GM12874 (cell line): ENCODE results near the gene CT45A5.
A peak's percentile ranks its signal among the peaks of the same experiment; 100 is the strongest.
"Not testable (repeated sequence)": the region's sequence is repeated elsewhere in the genome, so short reads cannot be mapped to it uniquely, and the experiment has no call there.

Source experiments
- CTCF ChIP-seq: IDR thresholded peaks from 2 replicates; pipeline ENCODE4 v1.5.1; 2011; ENCODE audit warnings: low read depth, mild to moderate bottlenecking, control low read depth, low read length, moderate library complexity; ENCODE audit not compliant: insufficient read depth

The CT45A5 gene, protein sequence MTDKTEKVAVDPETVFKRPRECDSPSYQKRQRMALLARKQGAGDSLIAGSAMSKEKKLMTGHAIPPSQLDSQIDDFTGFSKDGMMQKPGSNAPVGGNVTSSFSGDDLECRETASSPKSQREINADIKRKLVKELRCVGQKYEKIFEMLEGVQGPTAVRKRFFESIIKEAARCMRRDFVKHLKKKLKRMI

GRCh38 chrX:135785403-135785802, at the start of gene CT45A5:
CT45A5 (minus strand) TSS chrX:135785503; CDS start chrX:135781729, 3,774 bp downstream.
- TF ChIP-seq CTCF: not testable (repeated sequence)

DNA sequence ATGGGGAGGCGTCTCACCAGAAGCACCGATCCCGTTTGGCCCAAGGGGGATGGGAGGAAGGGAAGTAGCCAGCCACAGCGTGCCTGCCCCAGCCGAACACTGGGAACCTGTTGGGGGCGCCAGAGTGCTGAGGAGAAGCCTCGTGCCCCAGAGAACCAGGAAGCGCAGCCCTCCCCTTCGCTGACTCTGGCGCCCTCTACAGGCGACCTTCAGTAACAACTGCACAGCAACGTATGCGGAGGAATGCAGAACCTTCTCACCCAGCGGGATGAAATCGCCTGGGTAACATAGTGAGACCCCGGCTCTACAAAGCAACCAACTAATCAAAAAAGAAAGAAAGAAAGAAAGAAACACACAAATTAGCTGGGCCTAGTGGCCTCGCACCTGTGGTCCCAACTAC, 34.6 kb upstream of the CT45A5 start, which contains the start of gene CT45A2:
CT45A2 (minus strand) TSS at position 101 of the 400 bp plus-strand sequence. CDS start 3,747 bp downstream, outside the sequence.
- not testable (repeated sequence) for TF ChIP-seq CTCF

DNA sequence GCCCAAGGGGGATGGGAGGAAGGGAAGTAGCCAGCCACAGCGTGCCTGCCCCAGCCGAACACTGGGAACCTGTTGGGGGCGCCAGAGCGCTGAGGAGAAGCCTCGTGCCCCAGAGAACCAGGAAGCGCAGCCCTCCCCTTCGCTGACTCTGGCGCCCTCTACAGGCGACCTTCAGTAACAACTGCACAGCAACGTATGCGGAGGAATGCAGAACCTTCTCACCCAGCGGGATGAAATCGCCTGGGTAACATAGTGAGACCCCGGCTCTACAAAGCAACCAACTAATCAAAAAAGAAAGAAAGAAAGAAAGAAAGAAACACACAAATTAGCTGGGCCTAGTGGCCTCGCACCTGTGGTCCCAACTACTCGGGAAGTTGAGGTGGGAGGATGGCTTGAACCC, 17.4 kb upstream of the CT45A5 start, which contains the start of gene CT45A6:
CT45A6 (minus strand) TSS at position 101 of the 400 bp plus-strand sequence. CDS start 3,794 bp downstream, outside the sequence.
- TF ChIP-seq CTCF: not testable (repeated sequence)

DNA sequence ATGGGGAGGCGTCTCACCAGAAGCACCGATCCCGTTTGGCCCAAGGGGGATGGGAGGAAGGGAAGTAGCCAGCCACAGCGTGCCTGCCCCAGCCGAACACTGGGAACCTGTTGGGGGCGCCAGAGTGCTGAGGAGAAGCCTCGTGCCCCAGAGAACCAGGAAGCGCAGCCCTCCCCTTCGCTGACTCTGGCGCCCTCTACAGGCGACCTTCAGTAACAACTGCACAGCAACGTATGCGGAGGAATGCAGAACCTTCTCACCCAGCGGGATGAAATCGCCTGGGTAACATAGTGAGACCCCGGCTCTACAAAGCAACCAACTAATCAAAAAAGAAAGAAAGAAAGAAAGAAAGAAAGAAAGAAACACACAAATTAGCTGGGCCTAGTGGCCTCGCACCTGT, 17.2 kb downstream of the CT45A5 start, which contains the start of gene CT45A3:
CT45A3 (minus strand) TSS at position 101 of the 400 bp plus-strand sequence. CDS start 3,747 bp downstream, outside the sequence.
- not testable (repeated sequence) for TF ChIP-seq CTCF

- TF ChIP-seq CTCF: no peak
Observed at GRCh38 chrX:135741192-135741715, 44.0 kb downstream of the CT45A5 start.

DNA sequence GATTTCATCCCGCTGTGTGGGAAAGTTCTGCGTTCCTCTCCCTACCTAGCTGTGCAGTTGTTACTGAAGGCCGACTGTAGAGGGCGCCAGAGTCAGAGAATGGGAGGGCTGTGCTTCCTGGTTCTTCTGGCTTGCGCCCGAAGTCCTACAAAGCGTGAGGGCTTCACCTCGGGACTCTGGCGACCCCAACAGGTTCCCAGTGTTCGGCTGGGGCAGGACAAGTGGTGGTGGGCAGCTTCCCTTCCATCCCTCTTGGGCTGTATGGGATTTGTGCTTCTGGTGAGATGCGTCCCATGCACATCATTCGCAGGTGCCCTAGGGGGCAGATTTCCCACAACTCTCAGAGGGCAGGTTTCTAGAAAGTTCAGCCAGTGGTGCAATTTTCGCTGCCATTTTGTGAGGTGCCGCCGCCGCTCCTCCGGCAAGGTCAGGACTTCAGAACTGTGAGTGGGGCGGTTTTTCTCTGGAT, 44.6 kb downstream of the CT45A5 start:
- peak; percentile 72 for TF ChIP-seq CTCF

- no peak for TF ChIP-seq CTCF
Observed at GRCh38 chrX:135737366-135738071, 47.8 kb downstream of the CT45A5 start.
